GM12872 (cell line): ENCODE data around the gene AVL9.

Experiments
- CTCF ChIP-seq: IDR thresholded peaks from 3 replicates; pipeline ENCODE4 v1.5.1; 2011; ENCODE audit warnings: low read depth, mild to moderate bottlenecking, low read length, moderate library complexity; ENCODE audit not compliant: insufficient read depth

The AVL9 gene

GRCh38 chr7:32495298-32496051, at the start of gene AVL9:
Gene AVL9 (plus strand): TSS chr7:32495489. CDS start chr7:32495710, 221 bp downstream.
- no peak for TF ChIP-seq CTCF

- TF ChIP-seq CTCF: no peak
Observed at GRCh38 chr7:32447218-32447617, 48.1 kb upstream of the AVL9 start.

DNA sequence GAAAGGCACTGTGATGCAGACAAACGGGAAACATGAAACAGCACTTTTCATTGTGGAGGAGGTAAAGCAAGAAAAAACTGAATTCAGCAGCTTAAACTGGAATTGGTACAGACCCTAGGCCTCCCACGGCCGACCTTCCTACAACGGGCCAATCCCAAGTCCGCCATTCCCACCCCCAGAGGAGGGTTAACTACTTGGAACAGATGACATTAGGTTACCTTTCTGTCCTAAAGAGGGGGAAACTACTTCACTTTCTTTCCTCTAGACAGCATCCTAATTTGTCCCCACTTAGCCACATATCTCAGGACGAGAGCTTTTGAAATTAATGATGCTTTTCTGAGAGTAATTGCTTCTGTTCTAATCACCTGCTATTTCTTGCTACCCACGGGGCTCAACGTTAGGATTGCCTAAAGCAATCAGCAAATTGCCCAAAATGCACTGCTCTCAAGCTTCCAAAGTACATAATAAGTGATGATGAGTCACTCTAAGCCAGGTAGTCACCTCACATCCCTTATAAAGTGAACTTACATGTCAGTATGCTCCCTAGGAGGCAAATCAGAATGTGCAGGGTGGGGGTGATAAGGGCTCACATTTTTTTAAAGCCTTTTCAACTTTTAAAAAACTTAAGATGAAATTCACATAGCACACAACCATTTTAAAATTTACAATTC, 41.8 kb upstream of the AVL9 start:
- no peak for TF ChIP-seq CTCF

- no peak for TF ChIP-seq CTCF
Observed at GRCh38 chr7:32458025-32458424, 37.3 kb upstream of the AVL9 start.

GRCh38 chr7:32459788-32460187, 35.5 kb upstream of the AVL9 start:
- TF ChIP-seq CTCF: no peak

DNA sequence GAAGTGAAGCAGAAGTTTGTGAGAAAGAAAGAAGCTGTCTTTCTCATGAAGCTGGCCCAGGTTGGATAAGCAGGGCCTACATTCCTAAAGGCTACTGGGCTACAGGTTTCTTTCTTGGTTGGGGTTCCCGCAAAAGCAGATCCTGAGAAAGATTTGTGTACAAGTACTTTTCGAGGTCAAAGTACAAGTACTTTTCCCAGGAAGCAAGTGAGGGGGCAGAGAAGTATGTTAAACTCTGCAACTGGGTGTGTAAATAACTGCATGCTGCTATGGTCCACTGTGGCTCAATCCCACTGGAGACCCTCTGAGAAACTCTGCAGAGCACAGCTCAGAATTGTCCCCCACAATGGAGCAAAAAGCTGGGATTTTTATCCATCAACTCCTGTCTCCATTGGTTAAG, 33.8 kb upstream of the AVL9 start:
- TF ChIP-seq CTCF: no peak

GRCh38 chr7:32462451-32462850, 32.8 kb upstream of the AVL9 start:
- TF ChIP-seq CTCF: no peak
